H1 (cell line): ENCODE data around the gene PHACTR2. TPM values are rescaled to one million over a fixed set of nuclear protein-coding genes. Genes with fewer than 3 reads are reported as not detected.

ENCODE experiments used
- CTCF ChIA-PET: fragments of 300-600 bp; sonication (Branson Sonifier 250); formaldehyde crosslinking; loops from one replicate; lab custom pipeline; 2021; ENCODE audit not compliant: partially characterized antibody; lab: Charles Lee
- POLR2A ChIA-PET: fragments of 300-600 bp; sonication (Branson Sonifier 250); formaldehyde crosslinking; loops from one replicate; lab custom pipeline; 2021; ENCODE audit warnings: inconsistent platforms; ENCODE audit not compliant: partially characterized antibody; lab: Charles Lee
- DNase-seq, 2 experiments: peaks; one replicate each; pipeline versions ENCODE4 v3.0.0 to v3.0.0-alpha.2; 2010 to 2022; ENCODE audit warnings: low spot score in 2 of 2, low read depth in 1 of 2, mixed read lengths in 1 of 2
- FAIRE-seq: peaks from 2 replicates; lab custom pipeline; 2011; peaks lifted over from hg19 to GRCh38; lab: Jason Lieb, UNC
- H2AFZ ChIP-seq: 2 replicates; pipeline ENCODE4 v1.8.1; 2012; ENCODE audit warnings: low read length, inconsistent platforms
- H2AK5ac ChIP-seq: 2 replicates; pipeline ENCODE4 v1.6.1; 2013; ENCODE audit warnings: low read depth, low read length
- H2BK120ac ChIP-seq: replicated peaks from 2 replicates; pipeline ENCODE3; 2013; ENCODE audit warnings: low read depth, low read length, inconsistent platforms
- H2BK12ac ChIP-seq: 2 replicates; pipeline ENCODE4 v1.6.1; 2013; ENCODE audit warnings: low read depth, low read length
- H2BK15ac ChIP-seq: 2 replicates; pipeline ENCODE4 v1.6.1; 2013; ENCODE audit warnings: low read length
- H2BK20ac ChIP-seq: 2 replicates; pipeline ENCODE4 v1.6.1; 2013; ENCODE audit warnings: low read length
- H2BK5ac ChIP-seq: 2 replicates; pipeline ENCODE4 v1.6.1; 2013; ENCODE audit warnings: low read depth, low read length
- H3K14ac ChIP-seq: 2 replicates; pipeline ENCODE4 v1.6.1; 2013; ENCODE audit warnings: inconsistent platforms; ENCODE audit not compliant: insufficient read length
- H3K18ac ChIP-seq: 2 replicates; pipeline ENCODE4 v1.6.1; 2013; ENCODE audit warnings: low read length; ENCODE audit errors: extremely low read depth
- H3K23ac ChIP-seq: 2 replicates; pipeline ENCODE4 v1.6.1; 2013; ENCODE audit warnings: inconsistent platforms; ENCODE audit not compliant: insufficient read length
- H3K23me2 ChIP-seq: 2 replicates; pipeline ENCODE4 v1.6.1; 2013; ENCODE audit warnings: low read depth, low read length
- H3K27ac ChIP-seq: 2 replicates; pipeline ENCODE4 v1.6.1; 2011; ENCODE audit warnings: low read depth, low read length, inconsistent platforms
- H3K27me3 ChIP-seq, 4 experiments: replicated peaks in 1 of 4; 1 replicate in 1 of 4; 2 replicates in 3 of 4; pipeline versions ENCODE4 v1.6.1 to v1.8.1; 2011 to 2013; ENCODE audit warnings: low read length in 3 of 4, mild to moderate bottlenecking in 3 of 4, inconsistent platforms in 2 of 4, mixed read lengths in 2 of 4, moderate library complexity in 1 of 4; ENCODE audit not compliant: control insufficient read depth in 3 of 4, insufficient read depth in 3 of 4; ENCODE audit errors: extremely low read depth in 1 of 4
- H3K36me3 ChIP-seq, 4 experiments: 2 replicates each; pipeline versions ENCODE4 v1.6.1 to v1.8.1; 2011 to 2013; ENCODE audit warnings: mild to moderate bottlenecking in 4 of 4, low read length in 3 of 4, moderate library complexity in 2 of 4, control low read depth in 1 of 4, inconsistent platforms in 1 of 4; ENCODE audit not compliant: insufficient read depth in 4 of 4, control insufficient read depth in 2 of 4
- H3K4ac ChIP-seq: replicated peaks from 2 replicates; pipeline ENCODE3; 2013; ENCODE audit warnings: low read length, low read depth, mixed read lengths, inconsistent platforms; ENCODE audit not compliant: insufficient read length
- H3K4me1 ChIP-seq, 4 experiments: replicated peaks in 1 of 4; 1 replicate in 1 of 4; 2 replicates in 3 of 4; pipeline versions ENCODE4 v1.6.1 to v1.8.1; 2011 to 2013; ENCODE audit warnings: low read length in 3 of 4, inconsistent platforms in 2 of 4, mixed read lengths in 1 of 4; ENCODE audit not compliant: insufficient read depth in 4 of 4, control insufficient read depth in 3 of 4
- H3K4me2 ChIP-seq, 2 experiments: 2 replicates each; pipeline versions ENCODE4 v1.6.1 to v1.8.1; 2011 to 2013; ENCODE audit warnings: low read depth in 2 of 2, low read length in 2 of 2, control low read depth in 1 of 2, inconsistent platforms in 1 of 2, mild to moderate bottlenecking in 1 of 2; ENCODE audit not compliant: insufficient read depth in 1 of 2
- H3K4me3 ChIP-seq, 4 experiments: fragments of 200-600, 300-600 bp in 1 of 4; sonication (generic), shearing (Covaris generic), sonication (Bioruptor Twin) in 1 of 4; 2 replicates each; pipeline versions ENCODE4 v1.5.1 to v1.8.1; 2011 to 2016; ENCODE audit warnings: low read length in 4 of 4, low read depth in 3 of 4, control low read depth in 2 of 4, inconsistent platforms in 2 of 4, mild to moderate bottlenecking in 2 of 4, mixed read lengths in 1 of 4, moderate library complexity in 1 of 4; ENCODE audit not compliant: insufficient read depth in 2 of 4; ENCODE audit errors: extremely low read depth in 1 of 4
- H3K56ac ChIP-seq: replicated peaks from 2 replicates; pipeline ENCODE3; 2013; ENCODE audit warnings: low read depth, mild to moderate bottlenecking, mixed read lengths, low read length, inconsistent platforms; ENCODE audit not compliant: insufficient read length
- H3K79me1 ChIP-seq: 2 replicates; pipeline ENCODE4 v1.6.1; 2013; ENCODE audit warnings: low read depth, low read length, control low read depth
- H3K79me2 ChIP-seq, 2 experiments: 2 replicates each; pipeline versions ENCODE4 v1.6.1 to v1.8.1; 2012 to 2013; ENCODE audit warnings: low read length in 2 of 2, mild to moderate bottlenecking in 2 of 2, inconsistent platforms in 1 of 2; ENCODE audit not compliant: insufficient read depth in 2 of 2, control insufficient read depth in 1 of 2
- H3K9ac ChIP-seq, 4 experiments: replicated peaks in 1 of 4; 1 replicate in 1 of 4; 2 replicates in 3 of 4; pipeline versions ENCODE4 v1.6.1 to v1.8.1; 2011 to 2013; ENCODE audit warnings: low read depth in 3 of 4, low read length in 3 of 4, control low read depth in 2 of 4, mild to moderate bottlenecking in 2 of 4, moderate library complexity in 2 of 4, inconsistent platforms in 1 of 4; ENCODE audit errors: extremely low read depth in 1 of 4
- H3K9me3 ChIP-seq, 2 experiments: 2 replicates each; pipeline versions ENCODE4 v1.6.1 to v1.8.1; 2012 to 2013; ENCODE audit warnings: mild to moderate bottlenecking in 2 of 2, moderate library complexity in 2 of 2, control low read depth in 1 of 2, inconsistent platforms in 1 of 2, low read depth in 1 of 2, low read length in 1 of 2, mixed read lengths in 1 of 2; ENCODE audit not compliant: insufficient read depth in 2 of 2
- H4K20me1 ChIP-seq, 2 experiments: replicated peaks in 1 of 2; 2 replicates each; pipeline versions ENCODE3 to v1.8.1; 2011 to 2013; ENCODE audit warnings: inconsistent platforms in 2 of 2, low read length in 2 of 2, mild to moderate bottlenecking in 1 of 2; ENCODE audit not compliant: insufficient read depth in 2 of 2, control insufficient read depth in 1 of 2
- H4K5ac ChIP-seq: 2 replicates; pipeline ENCODE4 v1.6.1; 2013; ENCODE audit warnings: low read length, low read depth, mixed read lengths, inconsistent platforms; ENCODE audit not compliant: insufficient read length
- H4K8ac ChIP-seq: 2 replicates; pipeline ENCODE4 v1.8.0; 2013; ENCODE audit warnings: mild to moderate bottlenecking, moderate library complexity, low read length, inconsistent platforms; ENCODE audit not compliant: insufficient read depth; ENCODE audit errors: extremely low read depth
- H4K91ac ChIP-seq: replicated peaks from 2 replicates; pipeline ENCODE3; 2013; ENCODE audit warnings: low read length, mixed read lengths, inconsistent platforms; ENCODE audit not compliant: insufficient read length
- SIN3A ChIP-seq, 2 experiments: IDR thresholded peaks in 1 of 2; conservative IDR thresholded peaks in 1 of 2; 2 replicates each; pipeline ENCODE4 v1.6.1; 2011 to 2012; ENCODE audit warnings: low read length in 2 of 2, improper control_type of control experiment in 1 of 2, low read depth in 1 of 2, mild to moderate bottlenecking in 1 of 2
- WGBS, 2 experiments: shearing (Covaris generic) in 1 of 2; methylation state at CpG; one replicate each; pipeline versions ENCODE4 v1.1.6 to v1.1.7; 2013 to 2015; ENCODE audit warnings: low lambda C conversion rate in 2 of 2, mixed read lengths in 2 of 2, inconsistent platforms in 1 of 2, low coverage in 1 of 2, missing lambda C conversion rate in 1 of 2; ENCODE audit not compliant: insufficient replicate concordance in 2 of 2, insufficient coverage in 1 of 2, insufficient read length in 1 of 2; ENCODE audit errors: extremely low coverage in 1 of 2, missing lambda C conversion rate in 1 of 2; 5-methylcytosine and 5-hydroxymethylcytosine counted together
- polyA plus RNA-seq, 7 experiments: library from polyadenylated mRNA; depleted of rRNA in 3 of 7; stranded (reverse) in 5 of 7; unstranded in 2 of 7; fragments of >200 nt in 5 of 7; fragments of 200-250 nt in 2 of 7; gene quantifications; 1 replicate in 5 of 7; 2 replicates in 1 of 7; 4 replicates in 1 of 7; pipeline versions ENCODE4 v1.2.1 to v1.2.3, GENCODE V29; 2011 to 2013; ENCODE audit warnings: missing spikeins in 2 of 7, mixed read lengths in 2 of 7
- total RNA-seq: library from RNA; stranded (reverse); fragmentation: NEBNext Ultra II Directional; extraction: Animal tissue kit (Norgen Biotek cat#: 25700); gene quantifications from 2 replicates; pipeline ENCODE4 v1.2.1, GENCODE V29; 2021
- TF ChIP-seq, protein P1 (sequence below): IDR thresholded peaks from 2 replicates; pipeline ENCODE4 v1.6.1; 2011; ENCODE audit warnings: low read length, improper control_type of control experiment

Gene PHACTR2
- total and polyA plus RNA-seq, 2 of the 8 experiments (the other 6 are each of a cell fraction or from before 2014, with no cell fraction given) = 16.9 to 131 TPM

GRCh38 chr6:143823548-143823947 lies 145.8 kb downstream of the PHACTR2 start:
- Histone ChIP-seq H3K27ac (no peak overlapping the region), H4K5ac (no peak overlapping the region), H3K18ac (no peak overlapping the region), H3K14ac (no peak overlapping the region), H2BK12ac (no peak overlapping the region), H2BK20ac (no peak overlapping the region), H2BK120ac (no peak overlapping the region), H3K56ac (no peak overlapping the region), H4K8ac (no peak overlapping the region), H3K4ac (no peak overlapping the region), H4K20me1 (no peaks in the 10 kb centered on the region), H2AFZ (no peak overlapping the region), H3K4me2 (no peak overlapping the region), H3K36me3 (peaks cover 0 to 22% (median 0%) of the 10 kb centered on the region in 4 experiments; a peak in 1 of 8 replicates), H2BK15ac (no peak overlapping the region), H3K4me3 (no peak overlapping the region), H3K23ac (no peak overlapping the region), H3K4me1 (no peaks in the 10 kb centered on the region), H3K79me1 (no peaks in the 10 kb centered on the region), H2AK5ac (no peak overlapping the region), H4K91ac (no peak overlapping the region), H3K23me2 (no peaks in the 10 kb centered on the region), H2BK5ac (no peak overlapping the region), H3K9me3 (no peaks in the 10 kb centered on the region), H3K9ac (no peak overlapping the region), H3K79me2 (no peaks in the 10 kb centered on the region), H3K27me3 (no peaks in the 10 kb centered on the region)
- FAIRE-seq (peak; percentile 32), DNase-seq (no peak)
- CTCF ChIA-PET = interaction anchor here (0.9 kb wide), 1 partner anchor 14 kb away, joined by 3 read pairs; no protein-coding TSS in a partner anchor
- POLR2A ChIA-PET = interaction anchor here (1.2 to 2.8 kb wide), 2 partner anchors 14 to 19 kb away, joined by 3 to 12 read pairs; partner anchors contain the start of gene LTV1
- 89% methylated on average over 6 of the region's 6 CpGs; no CpG with 5 or more reads in 1 of the 2 experiments for WGBS, 2 experiments
- TF ChIP-seq, protein P1, sequence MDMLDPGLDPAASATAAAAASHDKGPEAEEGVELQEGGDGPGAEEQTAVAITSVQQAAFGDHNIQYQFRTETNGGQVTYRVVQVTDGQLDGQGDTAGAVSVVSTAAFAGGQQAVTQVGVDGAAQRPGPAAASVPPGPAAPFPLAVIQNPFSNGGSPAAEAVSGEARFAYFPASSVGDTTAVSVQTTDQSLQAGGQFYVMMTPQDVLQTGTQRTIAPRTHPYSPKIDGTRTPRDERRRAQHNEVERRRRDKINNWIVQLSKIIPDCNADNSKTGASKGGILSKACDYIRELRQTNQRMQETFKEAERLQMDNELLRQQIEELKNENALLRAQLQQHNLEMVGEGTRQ = no peak
- TF ChIP-seq SIN3A (conservative IDR thresholded peaks at IDR 0.05 in 1 of 2, IDR thresholded peaks at IDR 0.05 in 1 of 2; ENCODE audit: low read depth in 1 of 2, low read length in 2 of 2) = no peak
